ENCODE data around the gene TIAM2.

GRCh38 chr6:155112757-155113156, 117.6 kb downstream of the TIAM2 start:
- TF ChIP-seq, protein P1, sequence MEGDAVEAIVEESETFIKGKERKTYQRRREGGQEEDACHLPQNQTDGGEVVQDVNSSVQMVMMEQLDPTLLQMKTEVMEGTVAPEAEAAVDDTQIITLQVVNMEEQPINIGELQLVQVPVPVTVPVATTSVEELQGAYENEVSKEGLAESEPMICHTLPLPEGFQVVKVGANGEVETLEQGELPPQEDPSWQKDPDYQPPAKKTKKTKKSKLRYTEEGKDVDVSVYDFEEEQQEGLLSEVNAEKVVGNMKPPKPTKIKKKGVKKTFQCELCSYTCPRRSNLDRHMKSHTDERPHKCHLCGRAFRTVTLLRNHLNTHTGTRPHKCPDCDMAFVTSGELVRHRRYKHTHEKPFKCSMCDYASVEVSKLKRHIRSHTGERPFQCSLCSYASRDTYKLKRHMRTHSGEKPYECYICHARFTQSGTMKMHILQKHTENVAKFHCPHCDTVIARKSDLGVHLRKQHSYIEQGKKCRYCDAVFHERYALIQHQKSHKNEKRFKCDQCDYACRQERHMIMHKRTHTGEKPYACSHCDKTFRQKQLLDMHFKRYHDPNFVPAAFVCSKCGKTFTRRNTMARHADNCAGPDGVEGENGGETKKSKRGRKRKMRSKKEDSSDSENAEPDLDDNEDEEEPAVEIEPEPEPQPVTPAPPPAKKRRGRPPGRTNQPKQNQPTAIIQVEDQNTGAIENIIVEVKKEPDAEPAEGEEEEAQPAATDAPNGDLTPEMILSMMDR (conservative IDR thresholded peaks at IDR 0.05; ENCODE audit: low read depth, low read length): no peak
- TF ChIP-seq EZH2 (IDR thresholded peaks at IDR 0.05; ENCODE audit: borderline replicate concordance, low read depth, low read length, poor library complexity, severe bottlenecking): no peak

Measured in A673 (cell line).